Measurements from ENCODE around the gene GFOD1. TPM values are rescaled to one million over a fixed set of nuclear protein-coding genes. Genes with fewer than 3 reads are reported as not detected.
A peak's percentile ranks its signal among the peaks of the same experiment; 100 is the strongest.

GFOD1 gene
- total RNA-seq, 1 donor from 2014 or later: 16.3 TPM

DNA sequence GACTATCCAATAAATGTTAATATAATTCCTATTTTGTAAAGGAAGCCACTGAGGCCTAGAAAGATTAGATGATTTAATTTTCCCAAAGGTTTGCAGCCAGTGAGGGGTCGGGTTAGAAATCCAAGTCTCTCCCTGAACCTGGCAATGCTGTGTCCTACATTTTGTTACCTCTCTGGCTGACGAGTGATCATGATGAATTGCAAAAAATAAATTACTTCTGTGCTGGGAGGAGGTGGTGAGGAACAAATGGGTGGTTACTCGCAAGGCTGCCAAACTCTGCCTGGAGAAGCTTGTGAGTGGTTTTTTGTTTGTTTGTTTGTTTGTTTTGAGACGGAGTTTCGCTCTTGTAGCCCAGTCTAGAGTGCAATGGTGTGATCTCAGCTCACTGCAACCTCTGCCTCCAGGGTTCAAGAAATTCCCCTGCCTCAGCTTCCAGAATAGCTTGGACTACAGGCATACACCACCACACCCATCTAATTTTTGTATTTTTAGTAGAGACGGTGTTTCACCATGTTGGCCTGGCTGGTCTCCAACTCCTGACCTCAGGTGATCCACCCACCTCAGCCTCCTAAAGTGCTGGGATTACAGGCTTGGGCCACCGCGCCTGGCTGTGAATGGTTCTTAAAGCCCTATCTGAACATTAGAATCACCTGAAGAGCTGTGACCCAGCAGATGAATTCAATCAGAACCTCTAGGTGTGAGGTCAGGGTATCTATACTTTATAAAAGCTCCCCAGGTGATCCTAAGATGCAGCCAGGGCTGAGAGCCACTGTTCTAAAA lies 138.9 kb downstream of the GFOD1 start:
- FAIRE-seq: no peak

DNA sequence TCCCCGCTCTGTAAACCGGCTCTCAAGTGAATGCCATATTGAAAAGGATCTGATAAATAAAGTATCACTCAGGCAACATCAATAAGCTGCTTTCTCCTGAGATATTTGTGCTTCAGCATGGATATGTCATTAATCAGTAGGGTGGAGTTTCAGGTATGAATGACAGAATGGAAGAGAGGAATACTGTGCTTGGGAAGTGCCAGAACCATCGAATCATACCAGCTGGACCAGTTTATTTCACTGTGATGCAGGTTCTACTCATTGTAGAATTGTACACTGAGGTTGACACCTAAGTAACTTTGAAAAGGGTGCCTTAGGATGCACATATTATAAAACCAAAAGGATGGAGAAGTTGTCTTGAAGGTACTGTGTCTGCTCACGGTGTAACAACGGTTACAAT lies 141.2 kb downstream of the GFOD1 start:
- DNase-seq (ENCODE audit: low read depth): peak; percentile 56
- TF ChIP-seq, protein P1, sequence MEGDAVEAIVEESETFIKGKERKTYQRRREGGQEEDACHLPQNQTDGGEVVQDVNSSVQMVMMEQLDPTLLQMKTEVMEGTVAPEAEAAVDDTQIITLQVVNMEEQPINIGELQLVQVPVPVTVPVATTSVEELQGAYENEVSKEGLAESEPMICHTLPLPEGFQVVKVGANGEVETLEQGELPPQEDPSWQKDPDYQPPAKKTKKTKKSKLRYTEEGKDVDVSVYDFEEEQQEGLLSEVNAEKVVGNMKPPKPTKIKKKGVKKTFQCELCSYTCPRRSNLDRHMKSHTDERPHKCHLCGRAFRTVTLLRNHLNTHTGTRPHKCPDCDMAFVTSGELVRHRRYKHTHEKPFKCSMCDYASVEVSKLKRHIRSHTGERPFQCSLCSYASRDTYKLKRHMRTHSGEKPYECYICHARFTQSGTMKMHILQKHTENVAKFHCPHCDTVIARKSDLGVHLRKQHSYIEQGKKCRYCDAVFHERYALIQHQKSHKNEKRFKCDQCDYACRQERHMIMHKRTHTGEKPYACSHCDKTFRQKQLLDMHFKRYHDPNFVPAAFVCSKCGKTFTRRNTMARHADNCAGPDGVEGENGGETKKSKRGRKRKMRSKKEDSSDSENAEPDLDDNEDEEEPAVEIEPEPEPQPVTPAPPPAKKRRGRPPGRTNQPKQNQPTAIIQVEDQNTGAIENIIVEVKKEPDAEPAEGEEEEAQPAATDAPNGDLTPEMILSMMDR (IDR thresholded peaks at IDR 0.05; ENCODE audit: insufficient read depth, low read length, severe bottlenecking): no peak
- no peak for FAIRE-seq

More for the DNA sequence above, 138.9 kb downstream of the GFOD1 start:
- DNase-seq (ENCODE audit: low read depth): no peak
- TF ChIP-seq, protein P1 (IDR thresholded peaks at IDR 0.05; ENCODE audit: insufficient read depth, low read length, severe bottlenecking): no peak
- Histone ChIP-seq H3K4me3 (ENCODE audit: low read depth, low read length) (no peak overlapping the region), H3K36me3 (ENCODE audit: control insufficient read depth, insufficient read depth, low read length) (no peaks in the 10 kb centered on the region), H3K27me3 (ENCODE audit: control insufficient read depth, insufficient read depth, low read length) (no peaks in the 10 kb centered on the region)

GRCh38 chr6:13342414-13343019 lies 144.9 kb downstream of the GFOD1 start:
- DNase-seq (ENCODE audit: low read depth) (no peak), FAIRE-seq (no peak)
- TF ChIP-seq, protein P1 (IDR thresholded peaks at IDR 0.05; ENCODE audit: insufficient read depth, low read length, severe bottlenecking): no peak
- Histone ChIP-seq H3K27me3 (ENCODE audit: control insufficient read depth, insufficient read depth, low read length) (no peaks in the 10 kb centered on the region), H3K36me3 (ENCODE audit: control insufficient read depth, insufficient read depth, low read length) (no peaks in the 10 kb centered on the region), H3K4me3 (ENCODE audit: low read depth, low read length) (no peak overlapping the region)

More for the DNA sequence above, 141.2 kb downstream of the GFOD1 start:
- Histone ChIP-seq H3K36me3 (ENCODE audit: control insufficient read depth, insufficient read depth, low read length) (no peaks in the 10 kb centered on the region), H3K4me3 (ENCODE audit: low read depth, low read length) (no peak overlapping the region), H3K27me3 (ENCODE audit: control insufficient read depth, insufficient read depth, low read length) (no peaks in the 10 kb centered on the region)

- H3K4me3 ChIP-seq (ENCODE audit: low read depth, low read length): no peak overlapping the region
- TF ChIP-seq, protein P1 (IDR thresholded peaks at IDR 0.05; ENCODE audit: insufficient read depth, low read length, severe bottlenecking): no peak
- no peaks in the 10 kb centered on the region for H3K36me3 ChIP-seq (ENCODE audit: control insufficient read depth, insufficient read depth, low read length)
- DNase-seq (ENCODE audit: low read depth): no peak
- no peaks in the 10 kb centered on the region for H3K27me3 ChIP-seq (ENCODE audit: control insufficient read depth, insufficient read depth, low read length)
- FAIRE-seq: no peak
These were observed 147.4 kb downstream of the GFOD1 start for GRCh38 chr6:13339863-13340630.

- Histone ChIP-seq H3K27me3 (ENCODE audit: control insufficient read depth, insufficient read depth, low read length) (no peaks in the 10 kb centered on the region), H3K4me3 (ENCODE audit: low read depth, low read length) (no peak overlapping the region), H3K36me3 (ENCODE audit: control insufficient read depth, insufficient read depth, low read length) (no peaks in the 10 kb centered on the region)
- FAIRE-seq: no peak
- no peak for DNase-seq (ENCODE audit: low read depth)
- TF ChIP-seq, protein P1 (IDR thresholded peaks at IDR 0.05; ENCODE audit: insufficient read depth, low read length, severe bottlenecking): no peak
These were observed 149.4 kb downstream of the GFOD1 start for GRCh38 chr6:13338038-13338437.
